ENCODE measurements around the gene PAPPA2. TPM values are rescaled to one million over a fixed set of nuclear protein-coding genes. Genes with fewer than 3 reads are reported as not detected.

PAPPA2 gene
- total and polyA plus RNA-seq, 10 of the 15 experiments (the other 5 are each of a cell fraction or from before 2014, with no cell fraction given), result under 0.01 to 0.06 (median 0.03) TPM; not detected in 7

- H3K79me2 ChIP-seq (ENCODE audit: control insufficient read depth, insufficient read depth, low read length), result no peaks in the 10 kb centered on the region
- H4K20me1 ChIP-seq (ENCODE audit: control insufficient read depth, insufficient read depth), result no peaks in the 10 kb centered on the region
- no peaks in the 10 kb centered on the region for H3K27me3 ChIP-seq (replicated peaks in 1 of 2; ENCODE audit: control insufficient read depth in 2 of 2, insufficient read depth in 2 of 2, low read length in 1 of 2)
- ChIA-PET CTCF (interaction anchor here (1.5 to 1.8 kb wide), 2 partner anchors 28 to 134 kb away, joined by 3 to 6 read pairs; no protein-coding TSS in a partner anchor), SMC1A (ENCODE audit: uncharacterized antibody, unreplicated experiment) (interaction anchor here (1.5 kb wide), 1 partner anchor 12 kb away, joined by 3 read pairs; no protein-coding TSS in a partner anchor), RAD21 (ENCODE audit: unreplicated experiment) (no interaction called here), POLR2A (no interaction called here)
- ATAC-seq, result no peak
- H3K4me2 ChIP-seq (ENCODE audit: control insufficient read depth, insufficient read depth), result no peak overlapping the region
- H3K9me3 ChIP-seq (replicated peaks; ENCODE audit: control insufficient read depth, insufficient read depth, low read length), result no peaks in the 10 kb centered on the region
- no peaks in the 10 kb centered on the region for H3K4me1 ChIP-seq (ENCODE audit: control insufficient read depth, insufficient read depth, low read length)
- no peak for FAIRE-seq
- H3K9ac ChIP-seq (ENCODE audit: control insufficient read depth, insufficient read depth, low read length), result no peak overlapping the region
- no peak overlapping the region for H3K27ac ChIP-seq (ENCODE audit: control insufficient read depth, insufficient read depth)
- no TSS peak for BruUV-seq (replicated peaks)
- H3K4me3 ChIP-seq, result no peak overlapping the region
- intact Hi-C loops (cut with micrococcal nuclease; ENCODE audit: unreplicated experiment) (loop anchor here (5.0 kb wide), 1 partner anchor 188 kb away; no protein-coding TSS in a partner anchor), in situ Hi-C loops (cut with MboI) (no loop called here)
- no peak overlapping the region for H2AFZ ChIP-seq (ENCODE audit: control insufficient read depth, low read depth, low read length)
- DNase-seq (ENCODE audit: low read depth, low spot score), result no peak
- no peaks in the 10 kb centered on the region for H3K36me3 ChIP-seq (ENCODE audit: control insufficient read depth in 2 of 2, insufficient read depth in 2 of 2, low read length in 1 of 2)
- 2% methylated on average over 11 of the region's 11 CpGs for WGBS (ENCODE audit: insufficient coverage, insufficient replicate concordance, low lambda C conversion rate, missing lambda C conversion rate)
- TF ChIP-seq STAT3 (IDR thresholded peaks at IDR 0.05; ENCODE audit: low read depth, low read length) (no peak), ATF2 (IDR thresholded peaks at IDR 0.05; ENCODE audit: low read length) (no peak), HCFC1 (IDR thresholded peaks at IDR 0.05; ENCODE audit: low read length) (no peak), CHD1 (IDR thresholded peaks at IDR 0.05; ENCODE audit: low read depth, low read length) (no peak), HSF1 (IDR thresholded peaks at IDR 0.05; ENCODE audit: low read depth, low read length) (no peak), CEBPB (IDR thresholded peaks at IDR 0.05; ENCODE audit: borderline replicate concordance in 1 of 2, low read depth in 2 of 2, low read length in 2 of 2) (no peak), NR2C1 (IDR thresholded peaks at IDR 0.05) (no peak), BRCA1 (IDR thresholded peaks at IDR 0.05; ENCODE audit: low read depth, low read length) (no peak), RAD21 (IDR thresholded peaks at IDR 0.05; ENCODE audit: insufficient read depth, low read depth, low read length) (no peak), ATF7 (IDR thresholded peaks at IDR 0.05; ENCODE audit: low read depth) (no peak), ZNF687 (IDR thresholded peaks at IDR 0.05) (no peak), SPI1 (IDR thresholded peaks at IDR 0.05; ENCODE audit: borderline replicate concordance, insufficient read depth, low read depth, low read length) (no peak), HDGF (IDR thresholded peaks at IDR 0.05) (no peak), SUPT20H (IDR thresholded peaks at IDR 0.05; ENCODE audit: borderline replicate concordance, control insufficient read depth, low read depth, low read length) (no peak), RUNX3 (IDR thresholded peaks at IDR 0.05; ENCODE audit: low read length) (no peak)
These were observed 230.8 kb downstream of the PAPPA2 start for GRCh38 chr1:176693697-176694329.
